ENCODE data around the gene CDK5. TPM values are rescaled to one million over a fixed set of nuclear protein-coding genes. Genes with fewer than 3 reads are reported as not detected.

The CDK5 gene
- total and polyA plus RNA-seq, 2 donors (not counting 1 experiment from before 2014, with no cell fraction given) = 15.1 to 27.7 TPM

GRCh38 chr7:151081170-151082101, 23.7 kb upstream of the CDK5 start:
- Histone ChIP-seq H3K27me3 (ENCODE audit: control insufficient read depth, insufficient read depth, low read length) (no peaks in the 10 kb centered on the region), H3K36me3 (ENCODE audit: control insufficient read depth, insufficient read depth, low read length) (peaks cover 16% of the 10 kb centered on the region), H4K20me1 (ENCODE audit: control insufficient read depth, extremely low read depth, insufficient read depth, low read length) (no peaks in the 10 kb centered on the region), H3K4me3 (replicated peaks in 1 of 4; ENCODE audit: control extremely low read depth in 1 of 4, insufficient read depth in 1 of 4, low read depth in 3 of 4, low read length in 4 of 4) (peak overlapping the region; percentile 28 to 94 (median 78)), H3K9me3 (ENCODE audit: control insufficient read depth, insufficient read depth, low read depth, low read length) (no peaks in the 10 kb centered on the region), H3K4me2 (ENCODE audit: extremely low read depth, insufficient read depth, low read length) (peak overlapping the region; percentile 81), H2AFZ (ENCODE audit: low read length) (no peak overlapping the region), H3K27ac (ENCODE audit: insufficient read depth, low read length) (peak overlapping the region; percentile 91), H3K9ac (ENCODE audit: insufficient read depth, low read length) (peak overlapping the region; percentile 66), H3K4me1 (ENCODE audit: control insufficient read depth, extremely low read depth, insufficient read depth, low read length) (peaks cover 28% of the 10 kb centered on the region), H3K79me2 (ENCODE audit: control insufficient read depth, insufficient read depth, low read length) (peaks cover 28% of the 10 kb centered on the region)
- TF ChIP-seq EZH2 (IDR thresholded peaks at IDR 0.05; ENCODE audit: low read length, missing control alignments) = no peak
- no peak for TF ChIP-seq CTCF (conservative IDR thresholded peaks at IDR 0.05 in 1 of 2, IDR thresholded peaks at IDR 0.05 in 1 of 2; ENCODE audit: low read depth in 1 of 2, low read length in 2 of 2)
- DNase-seq (ENCODE audit: low read depth in 2 of 2) = peak in 1 of 2 donors; percentile 34

DNA sequence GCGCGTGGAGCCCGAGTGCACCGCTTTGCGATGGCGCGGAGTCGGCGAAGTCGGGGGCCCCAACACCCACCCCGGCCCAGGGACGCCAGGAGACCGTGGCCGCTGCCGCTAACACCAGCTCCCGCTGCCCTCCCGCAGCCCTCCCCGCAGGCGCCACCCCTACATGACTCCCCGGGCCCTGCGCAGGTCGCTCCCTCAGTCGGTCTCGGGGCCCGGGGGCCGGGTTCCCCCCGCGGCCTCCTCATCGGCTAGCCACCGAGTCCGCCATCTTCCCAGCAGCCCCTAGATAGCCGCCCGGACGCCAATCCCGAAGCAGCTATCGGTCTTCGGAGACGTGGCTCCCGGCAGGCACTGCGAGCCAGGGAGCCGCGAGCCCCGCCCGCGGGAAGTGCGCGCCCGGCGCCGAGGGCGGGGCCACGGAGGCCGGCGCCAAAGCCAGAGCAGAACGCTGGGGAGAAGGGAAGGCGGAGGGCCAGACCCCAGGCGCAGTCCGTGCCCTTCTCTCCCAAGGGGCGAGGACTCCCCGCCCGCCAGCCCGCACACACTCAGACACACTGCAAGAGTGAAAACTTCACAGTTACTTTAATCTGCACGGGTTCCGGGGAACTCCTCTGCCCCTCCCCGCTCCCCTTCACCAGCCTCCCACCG, 22.9 kb upstream of the CDK5 start, which contains the start of gene FASTK:
Gene FASTK (minus strand): TSS at position 288 of the 648 bp plus-strand sequence. CDS start 43 bp downstream, at position 245.
- Histone ChIP-seq H2AFZ (ENCODE audit: low read length) (peak within 1 kb of the TSS; percentile 21), H3K9ac (ENCODE audit: insufficient read depth, low read length) (peak within 1 kb of the TSS; percentile 87), H3K36me3 (ENCODE audit: control insufficient read depth, insufficient read depth, low read length) (peaks cover 19% of the 10 kb centered on the region), H3K79me2 (ENCODE audit: control insufficient read depth, insufficient read depth, low read length) (peaks cover 28% of the 10 kb centered on the region), H3K4me2 (ENCODE audit: extremely low read depth, insufficient read depth, low read length) (peak within 1 kb of the TSS; percentile 86), H3K4me3 (replicated peaks in 1 of 4; ENCODE audit: control extremely low read depth in 1 of 4, insufficient read depth in 1 of 4, low read depth in 3 of 4, low read length in 4 of 4) (peak within 1 kb of the TSS; percentile 72 to 95 (median 94)), H3K27ac (ENCODE audit: insufficient read depth, low read length) (peak within 1 kb of the TSS; percentile 91), H3K4me1 (ENCODE audit: control insufficient read depth, extremely low read depth, insufficient read depth, low read length) (peaks cover 26% of the 10 kb centered on the region), H3K27me3 (ENCODE audit: control insufficient read depth, insufficient read depth, low read length) (no peaks in the 10 kb centered on the region), H4K20me1 (ENCODE audit: control insufficient read depth, extremely low read depth, insufficient read depth, low read length) (no peaks in the 10 kb centered on the region), H3K9me3 (ENCODE audit: control insufficient read depth, insufficient read depth, low read depth, low read length) (no peaks in the 10 kb centered on the region)
- peak; percentile 87 to 88 for DNase-seq (ENCODE audit: low read depth in 2 of 2)
- TF ChIP-seq EZH2 (IDR thresholded peaks at IDR 0.05; ENCODE audit: low read length, missing control alignments) = no peak
- no peak for TF ChIP-seq CTCF (conservative IDR thresholded peaks at IDR 0.05 in 1 of 2, IDR thresholded peaks at IDR 0.05 in 1 of 2; ENCODE audit: low read depth in 1 of 2, low read length in 2 of 2)

DNA sequence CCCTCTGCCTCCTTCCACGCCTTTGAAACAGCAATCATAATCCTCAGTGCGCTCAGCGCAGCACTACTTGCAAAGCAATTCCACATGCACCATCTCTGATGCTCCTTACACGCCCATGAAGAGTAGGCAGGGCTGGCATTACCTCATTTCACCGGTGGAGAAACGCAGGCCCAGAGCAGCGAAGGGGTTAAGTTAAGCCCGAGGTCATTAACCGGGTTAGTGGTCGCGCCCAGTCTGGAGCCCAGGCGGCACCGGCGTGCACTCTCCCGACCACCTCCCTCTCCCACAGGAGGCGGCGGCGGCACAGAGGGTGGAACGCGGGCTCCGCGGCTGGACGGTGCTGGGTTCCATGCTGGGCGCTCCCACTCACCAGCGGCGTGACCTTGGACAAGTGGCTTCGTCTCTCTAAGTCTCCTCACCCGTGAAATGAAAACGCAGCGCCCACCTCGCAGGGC, 22.4 kb upstream of the CDK5 start:
- no peaks in the 10 kb centered on the region for H3K9me3 ChIP-seq (ENCODE audit: control insufficient read depth, insufficient read depth, low read depth, low read length)
- H4K20me1 ChIP-seq (ENCODE audit: control insufficient read depth, extremely low read depth, insufficient read depth, low read length) = no peaks in the 10 kb centered on the region
- peaks cover 24% of the 10 kb centered on the region for H3K4me1 ChIP-seq (ENCODE audit: control insufficient read depth, extremely low read depth, insufficient read depth, low read length)
- TF ChIP-seq CTCF (conservative IDR thresholded peaks at IDR 0.05 in 1 of 2, IDR thresholded peaks at IDR 0.05 in 1 of 2; ENCODE audit: low read depth in 1 of 2, low read length in 2 of 2) = no peak
- no peak for TF ChIP-seq EZH2 (IDR thresholded peaks at IDR 0.05; ENCODE audit: low read length, missing control alignments)
- peaks cover 28% of the 10 kb centered on the region for H3K79me2 ChIP-seq (ENCODE audit: control insufficient read depth, insufficient read depth, low read length)
- peak overlapping the region; percentile 87 for H3K9ac ChIP-seq (ENCODE audit: insufficient read depth, low read length)
- H2AFZ ChIP-seq (ENCODE audit: low read length) = peak overlapping the region; percentile 21
- peaks cover 23% of the 10 kb centered on the region for H3K36me3 ChIP-seq (ENCODE audit: control insufficient read depth, insufficient read depth, low read length)
- DNase-seq (ENCODE audit: low read depth in 2 of 2) = peak in 1 of 2 donors; percentile 37
- H3K4me2 ChIP-seq (ENCODE audit: extremely low read depth, insufficient read depth, low read length) = peak overlapping the region; percentile 86
- H3K27ac ChIP-seq (ENCODE audit: insufficient read depth, low read length) = peak overlapping the region; percentile 91
- no peaks in the 10 kb centered on the region for H3K27me3 ChIP-seq (ENCODE audit: control insufficient read depth, insufficient read depth, low read length)
- peak overlapping the region; percentile 72 to 95 (median 94) for H3K4me3 ChIP-seq (replicated peaks in 1 of 4; ENCODE audit: control extremely low read depth in 1 of 4, insufficient read depth in 1 of 4, low read depth in 3 of 4, low read length in 4 of 4)

Data from fibroblast of lung (primary cell).